ENCODE data around the gene MAOB. TPM values are rescaled to one million over a fixed set of nuclear protein-coding genes. Genes with fewer than 3 reads are reported as not detected.

Gene MAOB
- total RNA-seq, 2 donors from 2014 or later: 24.6 to 40.6 TPM

DNA sequence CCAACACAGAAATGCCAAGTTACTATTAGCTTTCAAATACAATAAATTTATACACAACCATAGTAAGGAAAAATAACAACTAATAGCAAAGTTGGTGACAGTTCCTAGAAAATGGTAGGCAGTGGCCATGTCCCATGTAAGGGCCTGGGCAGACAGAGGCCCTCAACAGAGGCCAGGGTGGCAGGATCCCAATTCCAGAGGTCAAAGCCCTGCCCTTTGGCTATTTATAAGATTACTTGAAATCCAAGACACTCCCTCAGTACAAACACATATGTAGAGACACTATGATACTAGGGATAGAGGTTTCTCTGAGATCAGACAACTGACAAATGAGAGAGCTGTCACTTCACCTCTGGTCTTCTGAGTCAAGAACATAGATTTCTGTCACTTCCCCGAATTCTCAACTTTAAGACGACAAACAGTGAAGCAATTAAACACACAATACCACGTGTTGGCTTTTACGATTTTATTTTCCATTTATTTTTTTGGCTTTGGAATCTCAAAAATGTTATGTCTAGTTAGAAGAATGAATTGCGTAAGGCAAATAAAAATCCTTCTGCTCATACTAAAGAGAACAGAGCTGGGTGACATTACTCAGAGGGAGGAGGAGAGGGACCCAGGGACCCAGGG is 16.3 kb upstream of the MAOB start:
- Histone ChIP-seq H3K27ac (peak overlapping the region; percentile 70 to 79), H3K27me3 (replicated peaks; ENCODE audit: insufficient read depth) (no peaks in the 10 kb centered on the region), H3K4me1 (ENCODE audit: control insufficient read depth in 1 of 2, low read depth in 2 of 2) (peaks cover 3 to 28% of the 10 kb centered on the region in 2 donors), H3K36me3 (no peaks in the 10 kb centered on the region), H3K9me3 (no peaks in the 10 kb centered on the region), H3K4me3 (no peak overlapping the region)
- DNase-seq (ENCODE audit: low spot score) (no peak), ATAC-seq (ENCODE audit: insufficient number of reproducible peaks, low FRiP score, low read depth) (no peak)
- TF ChIP-seq, protein P1, sequence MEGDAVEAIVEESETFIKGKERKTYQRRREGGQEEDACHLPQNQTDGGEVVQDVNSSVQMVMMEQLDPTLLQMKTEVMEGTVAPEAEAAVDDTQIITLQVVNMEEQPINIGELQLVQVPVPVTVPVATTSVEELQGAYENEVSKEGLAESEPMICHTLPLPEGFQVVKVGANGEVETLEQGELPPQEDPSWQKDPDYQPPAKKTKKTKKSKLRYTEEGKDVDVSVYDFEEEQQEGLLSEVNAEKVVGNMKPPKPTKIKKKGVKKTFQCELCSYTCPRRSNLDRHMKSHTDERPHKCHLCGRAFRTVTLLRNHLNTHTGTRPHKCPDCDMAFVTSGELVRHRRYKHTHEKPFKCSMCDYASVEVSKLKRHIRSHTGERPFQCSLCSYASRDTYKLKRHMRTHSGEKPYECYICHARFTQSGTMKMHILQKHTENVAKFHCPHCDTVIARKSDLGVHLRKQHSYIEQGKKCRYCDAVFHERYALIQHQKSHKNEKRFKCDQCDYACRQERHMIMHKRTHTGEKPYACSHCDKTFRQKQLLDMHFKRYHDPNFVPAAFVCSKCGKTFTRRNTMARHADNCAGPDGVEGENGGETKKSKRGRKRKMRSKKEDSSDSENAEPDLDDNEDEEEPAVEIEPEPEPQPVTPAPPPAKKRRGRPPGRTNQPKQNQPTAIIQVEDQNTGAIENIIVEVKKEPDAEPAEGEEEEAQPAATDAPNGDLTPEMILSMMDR (IDR thresholded peaks at IDR 0.05): no peak

DNA sequence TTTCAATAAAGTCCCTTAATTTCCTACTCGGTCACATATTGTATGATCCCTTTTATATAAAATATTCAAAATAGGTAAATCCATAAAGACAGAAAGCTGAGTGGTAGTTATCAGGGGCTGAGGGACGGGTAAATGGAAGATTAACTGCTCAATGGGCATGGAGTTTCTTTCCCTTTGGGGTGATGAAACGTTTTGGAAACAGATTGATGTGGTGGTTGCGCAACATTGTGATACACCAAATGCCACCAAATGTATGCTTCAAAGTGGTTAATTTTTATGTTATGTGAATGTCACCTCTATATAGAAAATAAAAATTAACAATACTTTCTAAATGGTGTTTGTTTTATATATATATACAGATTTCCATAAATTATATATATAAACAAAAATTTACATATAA is 15.0 kb upstream of the MAOB start:
- ATAC-seq (ENCODE audit: insufficient number of reproducible peaks, low FRiP score, low read depth): no peak
- H3K4me1 ChIP-seq (ENCODE audit: control insufficient read depth in 1 of 2, low read depth in 2 of 2): peaks cover 3 to 35% of the 10 kb centered on the region in 2 donors
- H3K9me3 ChIP-seq: no peaks in the 10 kb centered on the region
- no peak for DNase-seq (ENCODE audit: low spot score)
- no peak overlapping the region for H3K4me3 ChIP-seq
- H3K36me3 ChIP-seq: no peaks in the 10 kb centered on the region
- TF ChIP-seq, protein P1 (IDR thresholded peaks at IDR 0.05): no peak
- no peaks in the 10 kb centered on the region for H3K27me3 ChIP-seq (replicated peaks; ENCODE audit: insufficient read depth)
- H3K27ac ChIP-seq: peak overlapping the region in 1 of 2 donors; percentile 26

DNA sequence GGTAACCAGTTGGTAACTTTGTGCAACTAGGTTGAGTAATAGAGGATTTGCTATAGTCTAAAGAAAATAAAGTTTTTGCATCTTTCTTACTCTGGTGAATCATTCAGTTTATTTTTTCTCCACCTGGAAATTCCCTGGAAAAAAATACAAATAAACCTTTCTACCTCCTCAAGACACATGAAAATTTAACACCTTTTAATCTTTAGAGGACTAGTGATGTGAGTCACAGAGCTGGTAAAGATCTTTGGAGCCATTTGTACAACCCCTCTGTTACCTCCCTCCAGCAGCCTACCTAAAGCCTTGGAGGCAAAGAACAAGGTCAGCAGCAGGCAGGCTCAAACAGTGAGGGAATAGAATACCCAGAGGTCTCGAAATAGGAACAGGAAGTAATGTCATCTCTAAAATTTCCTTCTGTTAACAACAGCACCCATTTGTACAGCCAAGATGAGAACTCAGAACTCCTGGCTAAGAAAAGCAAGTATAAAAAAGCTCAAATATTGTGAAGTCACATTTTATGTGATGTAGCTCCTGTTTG is 10.2 kb upstream of the MAOB start:
- peaks cover 0 to 11% of the 10 kb centered on the region in 2 donors for H3K4me1 ChIP-seq (ENCODE audit: control insufficient read depth in 1 of 2, low read depth in 2 of 2)
- DNase-seq (ENCODE audit: low spot score): no peak
- TF ChIP-seq, protein P1 (IDR thresholded peaks at IDR 0.05): no peak
- H3K36me3 ChIP-seq: no peaks in the 10 kb centered on the region
- peak overlapping the region in 1 of 2 donors; percentile 71 for H3K27ac ChIP-seq
- ATAC-seq (ENCODE audit: insufficient number of reproducible peaks, low FRiP score, low read depth): no peak
- H3K9me3 ChIP-seq: no peaks in the 10 kb centered on the region
- H3K4me3 ChIP-seq: no peak overlapping the region
- H3K27me3 ChIP-seq (replicated peaks; ENCODE audit: insufficient read depth): no peaks in the 10 kb centered on the region

DNA sequence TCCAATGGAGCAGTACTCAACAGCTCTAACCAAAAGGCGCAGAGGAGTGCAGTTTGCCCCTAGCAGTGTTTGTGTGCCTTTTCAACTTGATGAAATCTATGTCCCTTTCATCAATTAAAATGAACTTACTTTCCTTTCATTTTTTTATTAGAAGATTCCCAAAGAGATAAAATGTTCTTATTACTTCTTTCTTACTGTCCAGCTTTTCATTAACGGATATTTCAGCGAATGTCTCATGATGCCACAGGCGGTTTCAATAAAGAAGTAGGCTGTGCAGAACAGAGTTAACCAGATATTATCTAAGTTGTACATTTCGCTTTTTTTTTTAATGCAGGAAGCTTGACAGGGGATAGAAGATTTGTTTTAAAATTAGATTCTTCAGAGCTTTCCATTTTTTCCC is 3.4 kb upstream of the MAOB start:
- Histone ChIP-seq H3K27ac (no peak overlapping the region), H3K4me3 (no peak overlapping the region), H3K4me1 (ENCODE audit: control insufficient read depth in 1 of 2, low read depth in 2 of 2) (no peaks in the 10 kb centered on the region), H3K27me3 (replicated peaks; ENCODE audit: insufficient read depth) (no peaks in the 10 kb centered on the region), H3K36me3 (no peaks in the 10 kb centered on the region), H3K9me3 (no peaks in the 10 kb centered on the region)
- DNase-seq (ENCODE audit: low spot score) (no peak), ATAC-seq (ENCODE audit: insufficient number of reproducible peaks, low FRiP score, low read depth) (no peak)
- TF ChIP-seq, protein P1 (IDR thresholded peaks at IDR 0.05): no peak

DNA sequence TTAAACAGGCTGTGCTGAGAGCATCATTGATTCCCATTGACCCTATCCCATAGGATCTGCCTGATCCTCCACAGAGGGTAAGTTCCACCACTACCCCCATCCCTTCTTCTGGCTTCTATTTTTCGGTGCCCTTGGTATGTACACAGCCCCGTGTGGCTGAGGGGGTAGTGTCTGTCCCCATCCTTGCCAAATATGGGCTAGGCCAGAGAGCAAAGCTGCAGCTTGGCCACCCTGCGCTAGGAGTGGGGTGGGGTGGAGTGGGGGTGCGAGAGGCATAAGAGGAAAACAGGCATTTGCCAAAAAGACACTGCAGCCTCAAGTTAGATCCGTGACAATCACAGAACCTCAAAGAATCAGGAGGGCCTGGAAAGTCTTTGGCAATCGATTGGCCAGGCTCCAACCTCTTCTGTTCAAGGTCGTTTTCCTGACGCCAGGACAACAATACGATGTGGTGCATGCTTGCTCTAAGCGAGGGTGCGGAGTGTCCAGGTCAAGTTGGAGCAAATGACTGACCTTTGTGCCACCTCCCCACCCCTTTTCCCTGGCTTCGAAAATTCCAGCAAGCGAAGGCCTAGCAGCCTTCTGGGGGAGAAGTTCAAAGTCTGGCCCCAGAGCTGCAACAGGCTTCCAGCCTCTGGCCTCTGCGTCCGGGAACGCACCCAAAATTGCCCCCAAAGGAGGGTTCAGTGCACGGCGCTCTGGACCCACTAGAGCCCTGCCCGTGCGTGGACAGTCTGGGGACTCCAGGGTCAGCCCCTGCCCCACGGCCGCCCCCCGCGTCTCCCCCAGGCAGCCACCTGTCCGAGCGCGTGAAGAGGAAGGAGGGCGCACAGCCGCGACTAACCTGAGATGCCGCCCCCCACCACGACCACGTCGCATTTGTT is 598 bp downstream of the MAOB start:
- Histone ChIP-seq H3K9me3 (no peaks in the 10 kb centered on the region), H3K4me1 (ENCODE audit: control insufficient read depth in 1 of 2, low read depth in 2 of 2) (no peaks in the 10 kb centered on the region), H3K4me3 (peak overlapping the region; percentile 67), H3K36me3 (no peaks in the 10 kb centered on the region), H3K27me3 (replicated peaks; ENCODE audit: insufficient read depth) (no peaks in the 10 kb centered on the region), H3K27ac (peak overlapping the region; percentile 66 to 77)
- ATAC-seq (ENCODE audit: insufficient number of reproducible peaks, low FRiP score, low read depth) (no peak), DNase-seq (ENCODE audit: low spot score) (no peak)
- TF ChIP-seq, protein P1 (IDR thresholded peaks at IDR 0.05): no peak
